ENCODE measurements around the gene OR4C3.

DNA sequence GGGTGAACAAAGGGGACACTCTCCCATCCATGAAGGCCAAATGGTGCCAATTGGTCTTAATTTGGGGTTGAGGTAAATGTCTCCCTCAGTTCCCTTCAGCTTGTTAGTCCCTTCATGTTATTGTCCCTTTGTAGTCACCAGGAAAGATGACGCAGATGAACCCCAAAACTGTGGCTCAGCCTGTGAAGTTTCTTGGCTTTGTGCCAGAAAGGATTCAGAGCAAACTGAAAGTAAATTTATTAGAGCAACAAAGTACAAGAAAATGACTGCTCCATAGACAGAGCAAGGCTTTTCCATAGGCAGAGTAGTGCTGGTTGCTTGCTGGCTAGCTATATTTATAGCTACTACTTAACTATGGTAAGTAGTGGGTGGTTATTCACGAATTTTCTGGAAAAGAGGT, 16.7 kb downstream of the OR4C3 start:
- TF ChIP-seq EGR1 (IDR thresholded peaks at IDR 0.05; ENCODE audit: low read depth in 2 of 2) (no peak), TAF1 (conservative IDR thresholded peaks at IDR 0.05) (no peak), RXRA (IDR thresholded peaks at IDR 0.05) (no peak), YY1 (IDR thresholded peaks at IDR 0.05) (no peak), SP1 (IDR thresholded peaks at IDR 0.05) (no peak)
- TF ChIP-seq, protein P1, sequence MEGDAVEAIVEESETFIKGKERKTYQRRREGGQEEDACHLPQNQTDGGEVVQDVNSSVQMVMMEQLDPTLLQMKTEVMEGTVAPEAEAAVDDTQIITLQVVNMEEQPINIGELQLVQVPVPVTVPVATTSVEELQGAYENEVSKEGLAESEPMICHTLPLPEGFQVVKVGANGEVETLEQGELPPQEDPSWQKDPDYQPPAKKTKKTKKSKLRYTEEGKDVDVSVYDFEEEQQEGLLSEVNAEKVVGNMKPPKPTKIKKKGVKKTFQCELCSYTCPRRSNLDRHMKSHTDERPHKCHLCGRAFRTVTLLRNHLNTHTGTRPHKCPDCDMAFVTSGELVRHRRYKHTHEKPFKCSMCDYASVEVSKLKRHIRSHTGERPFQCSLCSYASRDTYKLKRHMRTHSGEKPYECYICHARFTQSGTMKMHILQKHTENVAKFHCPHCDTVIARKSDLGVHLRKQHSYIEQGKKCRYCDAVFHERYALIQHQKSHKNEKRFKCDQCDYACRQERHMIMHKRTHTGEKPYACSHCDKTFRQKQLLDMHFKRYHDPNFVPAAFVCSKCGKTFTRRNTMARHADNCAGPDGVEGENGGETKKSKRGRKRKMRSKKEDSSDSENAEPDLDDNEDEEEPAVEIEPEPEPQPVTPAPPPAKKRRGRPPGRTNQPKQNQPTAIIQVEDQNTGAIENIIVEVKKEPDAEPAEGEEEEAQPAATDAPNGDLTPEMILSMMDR (IDR thresholded peaks at IDR 0.05; ENCODE audit: low read depth, low read length, missing input control): no peak
